Endothelial cell of umbilical vein (primary cell): ENCODE measurements around the gene PI4KA.

ENCODE experiments used
- POLR2A ChIP-seq: IDR thresholded peaks from 2 replicates; pipeline ENCODE4 v1.6.1; 2012; ENCODE audit warnings: low read depth, mild to moderate bottlenecking, control low read depth, low read length
- TF ChIP-seq, protein P1 (sequence below), 2 donors: IDR thresholded peaks; 1 replicate in 1 of 2; 2 replicates in 1 of 2; pipeline ENCODE4 v1.5.1; 2011; ENCODE audit warnings: low read length in 2 of 2, mild to moderate bottlenecking in 2 of 2, moderate library complexity in 2 of 2, control low read depth in 1 of 2, inconsistent platforms in 1 of 2, low read depth in 1 of 2; ENCODE audit not compliant: insufficient read depth in 1 of 2; ENCODE audit errors: extremely low read depth in 1 of 2

DNA sequence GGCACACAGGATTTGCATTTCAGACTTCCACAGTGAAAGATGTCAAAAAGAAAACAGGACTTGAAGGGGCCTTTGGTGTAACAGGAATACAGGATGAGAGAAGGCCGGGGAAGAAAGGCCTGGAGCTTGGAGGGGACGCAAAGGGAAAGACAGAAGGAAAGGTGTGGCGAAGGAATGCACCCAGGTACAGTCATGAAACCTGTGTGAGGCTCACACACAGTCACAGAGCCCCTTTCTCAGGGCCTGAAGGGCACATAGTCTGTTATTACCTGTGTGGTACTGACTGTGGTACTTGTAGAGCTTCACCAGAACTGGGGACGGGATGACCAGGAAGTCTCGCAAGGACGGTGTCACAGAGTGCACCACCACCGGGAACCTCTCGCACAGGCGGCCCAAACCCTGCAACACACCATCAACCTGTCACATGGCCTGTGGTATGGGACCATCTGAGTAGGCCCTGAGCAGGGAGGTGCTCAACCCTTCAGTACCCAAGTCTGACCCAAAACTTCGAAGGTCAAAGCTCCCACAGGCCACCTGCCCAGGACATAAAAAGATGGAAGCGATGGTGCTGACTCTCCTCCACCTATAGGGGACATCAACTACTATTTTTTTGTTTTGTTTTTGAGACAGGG, 55.6 kb downstream of the PI4KA start:
- TF ChIP-seq, protein P1, sequence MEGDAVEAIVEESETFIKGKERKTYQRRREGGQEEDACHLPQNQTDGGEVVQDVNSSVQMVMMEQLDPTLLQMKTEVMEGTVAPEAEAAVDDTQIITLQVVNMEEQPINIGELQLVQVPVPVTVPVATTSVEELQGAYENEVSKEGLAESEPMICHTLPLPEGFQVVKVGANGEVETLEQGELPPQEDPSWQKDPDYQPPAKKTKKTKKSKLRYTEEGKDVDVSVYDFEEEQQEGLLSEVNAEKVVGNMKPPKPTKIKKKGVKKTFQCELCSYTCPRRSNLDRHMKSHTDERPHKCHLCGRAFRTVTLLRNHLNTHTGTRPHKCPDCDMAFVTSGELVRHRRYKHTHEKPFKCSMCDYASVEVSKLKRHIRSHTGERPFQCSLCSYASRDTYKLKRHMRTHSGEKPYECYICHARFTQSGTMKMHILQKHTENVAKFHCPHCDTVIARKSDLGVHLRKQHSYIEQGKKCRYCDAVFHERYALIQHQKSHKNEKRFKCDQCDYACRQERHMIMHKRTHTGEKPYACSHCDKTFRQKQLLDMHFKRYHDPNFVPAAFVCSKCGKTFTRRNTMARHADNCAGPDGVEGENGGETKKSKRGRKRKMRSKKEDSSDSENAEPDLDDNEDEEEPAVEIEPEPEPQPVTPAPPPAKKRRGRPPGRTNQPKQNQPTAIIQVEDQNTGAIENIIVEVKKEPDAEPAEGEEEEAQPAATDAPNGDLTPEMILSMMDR (IDR thresholded peaks at IDR 0.05; ENCODE audit: extremely low read depth in 1 of 2, insufficient read depth in 1 of 2, low read depth in 1 of 2, low read length in 2 of 2), result no peak
- TF ChIP-seq POLR2A, result no peak
